PFSK-1 (cell line): ENCODE results near the gene CLDN11.

Source experiments
- POLR2AphosphoS5 ChIP-seq: IDR thresholded peaks from 2 replicates; pipeline ENCODE4 v1.6.1; 2012; ENCODE audit warnings: low read depth, mild to moderate bottlenecking, control low read depth, low read length, moderate library complexity
- TAF1 ChIP-seq: IDR thresholded peaks from 2 replicates; pipeline ENCODE4 v1.6.1; 2012; ENCODE audit warnings: low read length, control low read depth, borderline replicate concordance; ENCODE audit not compliant: insufficient read depth
- TF ChIP-seq, protein P1 (sequence below), 2 experiments: IDR thresholded peaks; 2 replicates each; pipeline versions ENCODE4 v1.6.1 to v1.8.0; 2011 to 2012; ENCODE audit warnings: low read depth in 2 of 2, low read length in 2 of 2, control low read depth in 1 of 2, inconsistent platforms in 1 of 2, mild to moderate bottlenecking in 1 of 2, moderate library complexity in 1 of 2; ENCODE audit not compliant: insufficient read depth in 1 of 2

DNA sequence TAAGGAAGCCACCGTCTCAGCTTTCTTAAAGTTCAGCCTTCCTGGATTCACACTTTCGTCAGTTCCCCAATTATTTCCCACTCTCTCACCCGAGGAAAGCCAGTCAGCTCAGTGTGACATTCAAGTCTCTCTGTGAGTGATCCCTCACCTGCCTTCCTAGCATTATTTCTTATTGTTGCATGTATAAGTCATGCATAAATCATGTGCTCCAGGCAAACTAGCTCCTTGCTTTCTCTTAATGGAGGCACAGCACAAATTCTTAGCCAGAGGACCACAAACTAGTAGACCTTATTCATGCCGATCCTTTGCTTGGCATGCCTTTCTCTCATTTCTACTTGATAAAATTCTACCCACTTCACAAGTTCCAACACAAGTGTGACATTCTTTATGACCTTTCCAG is 44.3 kb downstream of the CLDN11 start:
- TF ChIP-seq POLR2AphosphoS5 (no peak), TAF1 (no peak)
- TF ChIP-seq, protein P1, sequence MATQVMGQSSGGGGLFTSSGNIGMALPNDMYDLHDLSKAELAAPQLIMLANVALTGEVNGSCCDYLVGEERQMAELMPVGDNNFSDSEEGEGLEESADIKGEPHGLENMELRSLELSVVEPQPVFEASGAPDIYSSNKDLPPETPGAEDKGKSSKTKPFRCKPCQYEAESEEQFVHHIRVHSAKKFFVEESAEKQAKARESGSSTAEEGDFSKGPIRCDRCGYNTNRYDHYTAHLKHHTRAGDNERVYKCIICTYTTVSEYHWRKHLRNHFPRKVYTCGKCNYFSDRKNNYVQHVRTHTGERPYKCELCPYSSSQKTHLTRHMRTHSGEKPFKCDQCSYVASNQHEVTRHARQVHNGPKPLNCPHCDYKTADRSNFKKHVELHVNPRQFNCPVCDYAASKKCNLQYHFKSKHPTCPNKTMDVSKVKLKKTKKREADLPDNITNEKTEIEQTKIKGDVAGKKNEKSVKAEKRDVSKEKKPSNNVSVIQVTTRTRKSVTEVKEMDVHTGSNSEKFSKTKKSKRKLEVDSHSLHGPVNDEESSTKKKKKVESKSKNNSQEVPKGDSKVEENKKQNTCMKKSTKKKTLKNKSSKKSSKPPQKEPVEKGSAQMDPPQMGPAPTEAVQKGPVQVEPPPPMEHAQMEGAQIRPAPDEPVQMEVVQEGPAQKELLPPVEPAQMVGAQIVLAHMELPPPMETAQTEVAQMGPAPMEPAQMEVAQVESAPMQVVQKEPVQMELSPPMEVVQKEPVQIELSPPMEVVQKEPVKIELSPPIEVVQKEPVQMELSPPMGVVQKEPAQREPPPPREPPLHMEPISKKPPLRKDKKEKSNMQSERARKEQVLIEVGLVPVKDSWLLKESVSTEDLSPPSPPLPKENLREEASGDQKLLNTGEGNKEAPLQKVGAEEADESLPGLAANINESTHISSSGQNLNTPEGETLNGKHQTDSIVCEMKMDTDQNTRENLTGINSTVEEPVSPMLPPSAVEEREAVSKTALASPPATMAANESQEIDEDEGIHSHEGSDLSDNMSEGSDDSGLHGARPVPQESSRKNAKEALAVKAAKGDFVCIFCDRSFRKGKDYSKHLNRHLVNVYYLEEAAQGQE (IDR thresholded peaks at IDR 0.05; ENCODE audit: insufficient read depth in 1 of 2, low read depth in 2 of 2, low read length in 2 of 2), result no peak
